ENCODE data around the gene GAL3ST2.

Gene GAL3ST2

DNA sequence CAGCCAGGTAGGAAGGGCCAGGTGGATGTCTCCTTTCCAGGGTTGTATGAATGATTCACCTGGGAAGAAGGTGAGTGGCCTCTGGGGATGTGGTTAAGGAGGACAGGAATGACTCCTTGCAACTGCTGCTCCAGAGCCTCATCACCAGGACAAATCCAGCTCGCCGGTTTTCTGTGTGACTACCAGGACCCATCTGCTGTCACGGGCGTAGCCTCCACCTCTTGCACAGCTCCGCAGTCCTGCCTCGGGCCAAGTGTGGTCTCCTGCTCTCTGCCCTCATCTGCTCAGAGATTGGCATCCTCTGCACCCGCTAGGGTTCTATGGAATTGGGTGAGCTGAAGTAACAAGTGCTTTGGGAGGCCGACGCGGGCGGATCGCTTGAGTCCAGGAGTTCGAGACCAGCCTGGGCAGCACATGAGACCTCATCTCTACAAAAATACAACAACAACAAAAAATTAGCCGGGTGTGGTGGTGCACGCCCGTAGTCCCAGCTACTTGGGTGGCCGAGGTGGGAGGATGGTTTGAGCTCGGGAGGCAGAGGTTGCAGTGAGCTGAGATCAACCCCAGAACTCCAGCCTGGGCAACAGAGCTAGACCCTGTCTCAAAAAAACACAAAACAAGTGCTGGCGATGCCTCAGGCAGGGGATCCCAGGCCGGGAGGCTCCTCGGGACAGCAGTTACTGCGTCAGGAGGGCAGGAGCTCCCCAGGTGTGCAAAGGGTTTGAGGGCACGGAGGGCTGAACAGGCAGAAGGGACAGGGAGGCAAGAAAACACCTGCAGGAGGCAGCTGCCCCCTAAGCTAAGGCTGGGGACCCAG is 43.0 kb upstream of the GAL3ST2 start:
- H3K27ac ChIP-seq (ENCODE audit: low read length): peak overlapping the region; percentile 64
- peak overlapping the region; percentile 96 for H2AFZ ChIP-seq (ENCODE audit: low read depth, low read length)
- DNase-seq: no peak
- H3K4me2 ChIP-seq (ENCODE audit: insufficient read depth, low read length): peak overlapping the region; percentile 98
- H3K36me3 ChIP-seq (ENCODE audit: insufficient read depth, low read length): peaks cover 14% of the 10 kb centered on the region
- H3K9me3 ChIP-seq (ENCODE audit: insufficient read depth, low read length, severe bottlenecking): no peaks in the 10 kb centered on the region
- H3K79me2 ChIP-seq (ENCODE audit: insufficient read depth, low read length): peaks cover 18% of the 10 kb centered on the region
- peak overlapping the region; percentile 98 for H3K9ac ChIP-seq (ENCODE audit: low read depth, low read length)
- peak overlapping the region; percentile 25 to 98; a peak in 3 of 4 replicates for H3K4me3 ChIP-seq (ENCODE audit: low read depth in 1 of 2, low read length in 2 of 2)
- peaks cover 7% of the 10 kb centered on the region; the same call in 1 of the 2 replicates for H4K20me1 ChIP-seq (ENCODE audit: insufficient read depth, low read length)
- H3K4me1 ChIP-seq (ENCODE audit: insufficient read depth, low read length): peaks cover 17% of the 10 kb centered on the region
- no peaks in the 10 kb centered on the region for H3K27me3 ChIP-seq (ENCODE audit: insufficient read depth, low read length, poor library complexity)
- ATAC-seq (ENCODE audit: insufficient read depth, low read depth): no peak
- TF ChIP-seq, protein P1, sequence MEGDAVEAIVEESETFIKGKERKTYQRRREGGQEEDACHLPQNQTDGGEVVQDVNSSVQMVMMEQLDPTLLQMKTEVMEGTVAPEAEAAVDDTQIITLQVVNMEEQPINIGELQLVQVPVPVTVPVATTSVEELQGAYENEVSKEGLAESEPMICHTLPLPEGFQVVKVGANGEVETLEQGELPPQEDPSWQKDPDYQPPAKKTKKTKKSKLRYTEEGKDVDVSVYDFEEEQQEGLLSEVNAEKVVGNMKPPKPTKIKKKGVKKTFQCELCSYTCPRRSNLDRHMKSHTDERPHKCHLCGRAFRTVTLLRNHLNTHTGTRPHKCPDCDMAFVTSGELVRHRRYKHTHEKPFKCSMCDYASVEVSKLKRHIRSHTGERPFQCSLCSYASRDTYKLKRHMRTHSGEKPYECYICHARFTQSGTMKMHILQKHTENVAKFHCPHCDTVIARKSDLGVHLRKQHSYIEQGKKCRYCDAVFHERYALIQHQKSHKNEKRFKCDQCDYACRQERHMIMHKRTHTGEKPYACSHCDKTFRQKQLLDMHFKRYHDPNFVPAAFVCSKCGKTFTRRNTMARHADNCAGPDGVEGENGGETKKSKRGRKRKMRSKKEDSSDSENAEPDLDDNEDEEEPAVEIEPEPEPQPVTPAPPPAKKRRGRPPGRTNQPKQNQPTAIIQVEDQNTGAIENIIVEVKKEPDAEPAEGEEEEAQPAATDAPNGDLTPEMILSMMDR (IDR thresholded peaks at IDR 0.05; ENCODE audit: borderline replicate concordance, extremely low read depth, low read length, poor library complexity, severe bottlenecking): no peak
- no peak for TF ChIP-seq EZH2 (IDR thresholded peaks at IDR 0.05; ENCODE audit: borderline replicate concordance, low read depth, low read length, severe bottlenecking)

DNA sequence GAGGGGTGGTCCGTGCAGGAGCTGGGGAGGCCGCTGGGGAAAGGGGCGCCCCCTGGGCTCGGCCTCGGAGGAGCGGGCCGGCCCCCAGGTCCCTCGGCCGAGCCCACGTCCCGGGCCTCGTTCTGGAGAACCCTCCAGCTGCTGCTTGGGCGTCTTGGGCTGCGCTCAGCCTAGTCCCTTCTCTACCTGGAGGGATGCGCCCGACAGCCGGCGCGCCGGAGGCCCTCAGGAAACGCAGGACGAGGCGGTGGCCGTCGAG is 42.5 kb upstream of the GAL3ST2 start:
- H3K27ac ChIP-seq (ENCODE audit: low read length): peak overlapping the region; percentile 64
- H4K20me1 ChIP-seq (ENCODE audit: insufficient read depth, low read length): peaks cover 12% of the 10 kb centered on the region; the same call in 1 of the 2 replicates
- H3K4me3 ChIP-seq (ENCODE audit: low read depth in 1 of 2, low read length in 2 of 2): peak overlapping the region; percentile 25 to 98; a peak in 3 of 4 replicates
- no peaks in the 10 kb centered on the region for H3K9me3 ChIP-seq (ENCODE audit: insufficient read depth, low read length, severe bottlenecking)
- no peak for DNase-seq
- H3K4me1 ChIP-seq (ENCODE audit: insufficient read depth, low read length): peaks cover 17% of the 10 kb centered on the region
- peaks cover 15% of the 10 kb centered on the region; the same call in 1 of the 2 replicates for H3K36me3 ChIP-seq (ENCODE audit: insufficient read depth, low read length)
- peak overlapping the region; percentile 98 for H3K9ac ChIP-seq (ENCODE audit: low read depth, low read length)
- TF ChIP-seq, protein P1 (IDR thresholded peaks at IDR 0.05; ENCODE audit: borderline replicate concordance, extremely low read depth, low read length, poor library complexity, severe bottlenecking): peak; percentile 30
- no peak for TF ChIP-seq EZH2 (IDR thresholded peaks at IDR 0.05; ENCODE audit: borderline replicate concordance, low read depth, low read length, severe bottlenecking)
- peak overlapping the region; percentile 98 for H3K4me2 ChIP-seq (ENCODE audit: insufficient read depth, low read length)
- no peaks in the 10 kb centered on the region for H3K27me3 ChIP-seq (ENCODE audit: insufficient read depth, low read length, poor library complexity)
- H2AFZ ChIP-seq (ENCODE audit: low read depth, low read length): peak overlapping the region; percentile 96
- ATAC-seq (ENCODE audit: insufficient read depth, low read depth): no peak
- H3K79me2 ChIP-seq (ENCODE audit: insufficient read depth, low read length): peaks cover 20% of the 10 kb centered on the region

DNA sequence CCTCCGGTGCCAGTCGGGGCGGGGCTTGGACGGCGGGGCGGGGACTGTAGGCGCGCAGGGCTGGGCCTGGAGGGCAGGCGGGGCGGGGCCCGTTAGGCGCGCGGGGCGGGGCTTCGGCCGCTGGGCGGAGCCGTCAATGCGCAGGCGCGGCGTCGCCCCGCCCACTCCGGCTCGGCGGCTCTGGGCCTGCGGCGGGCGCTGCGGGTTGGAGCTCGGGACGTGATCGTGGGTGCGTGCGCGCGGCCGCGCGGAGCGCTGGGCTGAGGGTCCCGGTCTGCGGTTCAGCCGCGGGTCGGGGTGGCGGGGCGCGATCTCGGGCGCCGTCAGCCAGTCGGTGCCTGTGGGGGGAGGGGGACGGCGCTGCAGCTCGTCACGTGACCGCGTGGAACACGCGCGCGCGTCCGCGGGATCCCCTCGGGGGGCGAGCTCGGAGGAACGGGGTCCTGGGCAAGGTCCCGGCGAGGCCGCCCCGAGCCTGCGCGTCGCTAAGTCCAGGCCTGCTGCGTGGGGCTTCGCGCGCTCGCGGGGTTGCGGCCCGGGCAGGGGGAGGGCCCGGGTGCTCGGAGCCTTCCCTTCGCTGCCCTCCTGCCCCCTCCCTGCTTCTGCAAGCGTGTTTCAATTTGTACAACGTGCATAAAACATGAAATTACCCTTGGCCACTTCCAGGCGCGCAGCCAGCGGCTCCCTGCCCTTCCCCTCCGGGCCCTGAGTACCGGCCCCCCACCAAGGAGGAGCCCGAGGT is 42.0 kb upstream of the GAL3ST2 start, which contains the start of gene D2HGDH:
D2HGDH (plus strand) TSS at position 164 of the 742 bp plus-strand sequence. CDS start 595 bp downstream, outside the sequence.
- peaks cover 15% of the 10 kb centered on the region; the same call in 1 of the 2 replicates for H3K36me3 ChIP-seq (ENCODE audit: insufficient read depth, low read length)
- H3K27ac ChIP-seq (ENCODE audit: low read length): peak within 1 kb of the TSS; percentile 90
- H3K9ac ChIP-seq (ENCODE audit: low read depth, low read length): peak within 1 kb of the TSS; percentile 98
- H2AFZ ChIP-seq (ENCODE audit: low read depth, low read length): peak within 1 kb of the TSS; percentile 96
- ATAC-seq (ENCODE audit: insufficient read depth, low read depth) (peak; percentile 83), DNase-seq (peak; percentile 90)
- no peak for TF ChIP-seq EZH2 (IDR thresholded peaks at IDR 0.05; ENCODE audit: borderline replicate concordance, low read depth, low read length, severe bottlenecking)
- TF ChIP-seq, protein P1 (IDR thresholded peaks at IDR 0.05; ENCODE audit: borderline replicate concordance, extremely low read depth, low read length, poor library complexity, severe bottlenecking): no peak
- no peaks in the 10 kb centered on the region for H3K27me3 ChIP-seq (ENCODE audit: insufficient read depth, low read length, poor library complexity)
- peak within 1 kb of the TSS; percentile 98 for H3K4me2 ChIP-seq (ENCODE audit: insufficient read depth, low read length)
- H3K4me3 ChIP-seq (ENCODE audit: low read depth in 1 of 2, low read length in 2 of 2): peak within 1 kb of the TSS; percentile 95 to 98
- peaks cover 17% of the 10 kb centered on the region for H3K4me1 ChIP-seq (ENCODE audit: insufficient read depth, low read length)
- peaks cover 20% of the 10 kb centered on the region for H3K79me2 ChIP-seq (ENCODE audit: insufficient read depth, low read length)
- H3K9me3 ChIP-seq (ENCODE audit: insufficient read depth, low read length, severe bottlenecking): no peaks in the 10 kb centered on the region
- H4K20me1 ChIP-seq (ENCODE audit: insufficient read depth, low read length): peaks cover 14% of the 10 kb centered on the region; the same call in 1 of the 2 replicates
